HEK293 (cell line): Measurements from ENCODE around the gene ATP8A2.

Source experiments
- CTCF ChIA-PET: fragments of 350-600 bp; formaldehyde crosslinking; extraction: SDS; loops from one replicate; lab custom pipeline; 2021; ENCODE audit warnings: antibody characterized with exemption; lab: Yijun Ruan, JAX
- POLR2A ChIA-PET: fragments of 300-600 bp; formaldehyde crosslinking; extraction: SDS; loops from one replicate; lab custom pipeline; 2020; ENCODE audit warnings: antibody characterized with exemption, inconsistent platforms; lab: Yijun Ruan, JAX
- H3K27ac ChIP-seq: fragments of 200-500 bp; sonication (Bioruptor generic); 2 replicates; pipeline ENCODE4 v1.5.1; 2014; ENCODE audit warnings: low read depth, low read length, control low read depth, inconsistent platforms; ENCODE audit errors: extremely low read depth
- H3K36me3 ChIP-seq, 2 experiments: fragments of 200-500 bp in 1 of 2; sonication (Bioruptor generic) in 1 of 2; 1 replicate in 1 of 2; 2 replicates in 1 of 2; pipeline ENCODE4 v1.5.1; 2014 to 2017; ENCODE audit warnings: inconsistent platforms in 2 of 2, low read length in 2 of 2; ENCODE audit not compliant: control insufficient read depth in 2 of 2, insufficient read depth in 1 of 2
- H3K4me1 ChIP-seq: fragments of 200-500 bp; sonication (Bioruptor generic); 2 replicates; pipeline ENCODE4 v1.5.1; 2014; ENCODE audit warnings: mild to moderate bottlenecking, low read length, inconsistent platforms; ENCODE audit not compliant: control insufficient read depth, insufficient read depth
- H3K4me3 ChIP-seq: 2 replicates; pipeline ENCODE4 v1.5.1; 2011; ENCODE audit warnings: low read depth, mild to moderate bottlenecking, control low read depth, low read length, moderate library complexity
- H3K9me3 ChIP-seq: fragments of 200-500 bp; sonication (Bioruptor generic); 2 replicates; pipeline ENCODE4 v1.5.1; 2014; ENCODE audit warnings: low read depth, low read length, inconsistent platforms; ENCODE audit not compliant: control insufficient read depth, insufficient read depth
- GLIS1 ChIP-seq: fragments of 450-650 bp; formaldehyde crosslinking; IDR thresholded peaks from 2 replicates; pipeline ENCODE4 v1.5.1; 2016; ENCODE audit warnings: missing biosample characterization, missing genetic modification characterization
- HIC1 ChIP-seq: fragments of 450-650 bp; formaldehyde crosslinking; IDR thresholded peaks from 2 replicates; pipeline ENCODE4 v1.5.1; 2016; ENCODE audit warnings: missing biosample characterization, missing genetic modification characterization
- HOXD13 ChIP-seq: sonication (generic); formaldehyde crosslinking; IDR thresholded peaks from 2 replicates; pipeline ENCODE4 v1.8.0; 2022; ENCODE audit warnings: missing genetic modification reagents, borderline replicate concordance
- IKZF3 ChIP-seq: fragments of 450-650 bp; IDR thresholded peaks from 2 replicates; pipeline ENCODE4 v1.5.0; 2018; ENCODE audit warnings: missing biosample characterization, mild to moderate bottlenecking, missing genetic modification characterization, moderate library complexity
- KLF10 ChIP-seq: fragments of 450-650 bp; IDR thresholded peaks from 2 replicates; pipeline ENCODE4 v1.5.1; 2018; ENCODE audit warnings: missing biosample characterization, mild to moderate bottlenecking, missing genetic modification characterization
- PRDM10 ChIP-seq: fragments of 450-650 bp; formaldehyde crosslinking; IDR thresholded peaks from 2 replicates; pipeline ENCODE4 v1.5.1; 2016; ENCODE audit warnings: missing biosample characterization, missing genetic modification characterization
- RBAK ChIP-seq: fragments of 450-650 bp; formaldehyde crosslinking; IDR thresholded peaks from 2 replicates; pipeline ENCODE4 v1.5.1; 2016; ENCODE audit warnings: missing biosample characterization, missing genetic modification characterization
- TSHZ1 ChIP-seq: fragments of 450-650 bp; formaldehyde crosslinking; IDR thresholded peaks from 2 replicates; pipeline ENCODE4 v1.5.1; 2016; ENCODE audit warnings: missing biosample characterization, missing genetic modification characterization, borderline replicate concordance
- ZNF174 ChIP-seq: fragments of 450-650 bp; formaldehyde crosslinking; IDR thresholded peaks from 2 replicates; pipeline ENCODE4 v1.5.0; 2017; ENCODE audit warnings: missing biosample characterization, mild to moderate bottlenecking, missing genetic modification characterization
- ZNF184 ChIP-seq: fragments of 450-650 bp; IDR thresholded peaks from 2 replicates; pipeline ENCODE4 v1.5.1; 2018; ENCODE audit warnings: missing biosample characterization, mild to moderate bottlenecking, missing genetic modification characterization
- ZNF26 ChIP-seq: fragments of 450-650 bp; formaldehyde crosslinking; IDR thresholded peaks from 2 replicates; pipeline ENCODE4 v1.5.1; 2016; ENCODE audit warnings: missing biosample characterization, missing genetic modification characterization
- ZNF292 ChIP-seq: fragments of 450-650 bp; formaldehyde crosslinking; IDR thresholded peaks from 2 replicates; pipeline ENCODE4 v1.5.1; 2016; ENCODE audit warnings: low read depth, missing biosample characterization, missing genetic modification characterization, borderline replicate concordance
- ZNF324 ChIP-seq: fragments of 450-650 bp; formaldehyde crosslinking; IDR thresholded peaks from 2 replicates; pipeline ENCODE4 v1.5.1; 2016; ENCODE audit warnings: missing biosample characterization, missing genetic modification characterization
- ZNF354C ChIP-seq: fragments of 450-650 bp; formaldehyde crosslinking; IDR thresholded peaks from 2 replicates; pipeline ENCODE4 v1.5.1; 2016; ENCODE audit warnings: missing biosample characterization, missing genetic modification characterization, low read depth, borderline replicate concordance
- ZNF37A ChIP-seq: fragments of 450-650 bp; IDR thresholded peaks from 2 replicates; pipeline ENCODE4 v1.5.1; 2018; ENCODE audit warnings: missing biosample characterization, missing genetic modification characterization
- ZNF416 ChIP-seq: fragments of 450-650 bp; formaldehyde crosslinking; IDR thresholded peaks from 2 replicates; pipeline ENCODE4 v1.5.1; 2016; ENCODE audit warnings: missing biosample characterization, missing genetic modification characterization
- ZNF529 ChIP-seq: fragments of 450-650 bp; formaldehyde crosslinking; IDR thresholded peaks from 2 replicates; pipeline ENCODE4 v1.5.1; 2017; ENCODE audit warnings: missing genetic modification characterization, missing biosample characterization; ENCODE audit not compliant: insufficient replicate concordance
- ZNF623 ChIP-seq: fragments of 450-650 bp; formaldehyde crosslinking; IDR thresholded peaks from 2 replicates; pipeline ENCODE4 v1.5.1; 2016; ENCODE audit warnings: missing biosample characterization, missing genetic modification characterization
- ZNF664 ChIP-seq: fragments of 450-650 bp; formaldehyde crosslinking; IDR thresholded peaks from 2 replicates; pipeline ENCODE4 v1.5.1; 2016; ENCODE audit warnings: missing biosample characterization, missing genetic modification characterization
- ZXDB ChIP-seq: fragments of 450-650 bp; formaldehyde crosslinking; IDR thresholded peaks from 2 replicates; pipeline ENCODE4 v1.5.1; 2016; ENCODE audit warnings: missing biosample characterization, missing genetic modification characterization

Gene ATP8A2

DNA sequence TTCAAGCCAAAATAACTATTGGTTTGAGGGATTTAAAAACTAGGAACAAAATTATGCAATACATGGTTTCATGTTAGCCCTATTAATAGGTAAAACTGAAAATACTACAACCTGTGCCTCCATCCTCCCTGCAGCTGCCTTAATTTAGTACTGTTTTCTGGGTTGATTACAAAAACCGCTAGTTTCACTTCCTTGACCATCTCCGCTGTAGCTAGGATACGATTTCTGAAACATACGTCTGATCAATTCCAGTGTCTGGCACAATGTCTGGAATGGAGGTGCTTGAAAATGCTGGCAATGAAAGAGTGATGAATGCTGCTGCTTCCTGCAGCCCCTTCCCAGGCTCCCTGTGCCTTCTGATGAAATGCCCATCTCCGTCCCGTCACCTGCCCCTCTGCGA is 406.6 kb downstream of the ATP8A2 start:
- Histone ChIP-seq H3K4me3 (no peak overlapping the region), H3K9me3 (no peaks in the 10 kb centered on the region), H3K27ac (no peak overlapping the region), H3K4me1 (peaks cover 16% of the 10 kb centered on the region), H3K36me3 (no peaks in the 10 kb centered on the region)
- ChIA-PET CTCF (interaction anchor here (0.6 to 1.0 kb wide), 2 partner anchors 20 to 204 kb away, joined by 3 to 4 read pairs; no protein-coding TSS in a partner anchor), POLR2A (no interaction called here)
- TF ChIP-seq ZNF354C (tag by site-specific recombination) (no peak), ZNF184 (no peak), ZNF37A (tag by site-specific recombination) (no peak), GLIS1 (no peak), KLF10 (no peak), ZNF664 (tag by site-specific recombination) (no peak), ZNF623 (tag by site-specific recombination) (no peak), ZNF416 (tag by site-specific recombination) (no peak), RBAK (tag by site-specific recombination) (no peak), HOXD13 (CRISPR knock-in tag) (no peak), TSHZ1 (tag by site-specific recombination) (no peak), IKZF3 (tag by site-specific recombination) (no peak), ZNF26 (tag by site-specific recombination) (no peak), ZNF174 (no peak), ZNF324 (tag by site-specific recombination) (no peak), ZNF292 (tag by site-specific recombination) (no peak), HIC1 (tag by site-specific recombination) (no peak), ZNF529 (tag by site-specific recombination) (no peak), ZXDB (tag by site-specific recombination) (no peak), PRDM10 (tag by site-specific recombination) (no peak)
